SK-N-MC (cell line): ENCODE data around the gene KIAA1755.

ENCODE experiments used
- EZH2 ChIP-seq: fragments of 200-600 bp; sonication (generic); IDR thresholded peaks from one replicate; pipeline ENCODE4 v1.6.1; 2017; ENCODE audit warnings: antibody characterized with exemption
- FOXP2 ChIP-seq: optimal IDR thresholded peaks from 2 replicates; pipeline ENCODE3; 2011; ENCODE audit warnings: mild to moderate bottlenecking, moderate library complexity; ENCODE audit not compliant: insufficient read depth; ENCODE audit errors: extremely low read length, control extremely low read depth
- POLR2AphosphoS5 ChIP-seq: IDR thresholded peaks from 2 replicates; pipeline ENCODE4 v1.6.1; 2012; ENCODE audit warnings: mild to moderate bottlenecking, low read depth, low read length, borderline replicate concordance

DNA sequence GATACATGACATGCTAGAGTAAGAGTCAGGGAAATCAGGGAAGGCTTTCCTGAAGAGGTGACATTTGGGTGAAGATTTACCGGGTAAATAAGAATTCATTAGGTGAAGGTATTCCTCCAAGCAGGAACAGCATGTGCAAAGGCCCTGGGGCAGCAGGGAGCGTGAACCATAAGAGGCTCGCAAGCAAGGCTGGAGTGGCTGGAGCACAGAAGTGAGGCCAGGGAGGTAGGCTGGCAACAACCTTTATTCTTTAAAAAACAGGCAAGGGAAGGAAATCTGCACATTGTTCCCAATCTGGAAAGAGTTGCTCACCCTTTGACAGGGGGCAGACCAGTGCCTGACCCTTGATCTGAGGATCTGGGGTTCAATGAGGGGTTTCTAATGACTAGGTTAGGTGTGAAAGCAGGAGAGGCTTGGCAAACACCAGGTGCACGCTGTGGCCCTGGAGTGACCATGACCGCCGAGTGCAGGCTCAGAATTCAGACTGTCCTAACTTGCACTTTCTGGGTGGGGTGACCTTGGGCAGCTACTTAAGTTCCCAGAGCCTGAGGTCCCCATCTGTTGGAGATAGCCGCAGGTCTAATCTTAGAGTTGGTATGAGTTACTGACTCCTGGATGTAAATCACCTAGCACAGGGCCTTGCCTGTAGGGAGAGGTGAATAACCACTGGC lies 1.9 kb downstream of the KIAA1755 start:
- TF ChIP-seq EZH2 (no peak), POLR2AphosphoS5 (no peak), FOXP2 (no peak)
